ENCODE results near the gene TBL3.

DNA sequence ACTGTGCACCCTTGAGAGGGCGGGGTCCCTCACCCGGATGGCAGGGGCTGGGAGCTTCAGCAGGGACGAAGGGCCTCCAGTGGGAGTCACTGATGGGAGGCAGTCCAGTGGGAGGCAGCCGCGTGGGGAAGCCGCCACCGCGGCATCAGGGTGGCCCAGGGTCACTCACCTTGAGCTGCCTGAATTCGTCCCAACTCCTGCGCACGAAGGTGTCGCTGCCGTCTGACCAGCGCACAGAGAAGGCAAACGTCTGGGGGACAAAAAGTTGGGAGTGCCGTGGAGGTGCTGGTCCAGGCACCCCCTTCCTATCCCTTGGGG, 8.9 kb downstream of the TBL3 start:
- no peak for TF ChIP-seq EZH2 (IDR thresholded peaks at IDR 0.05; ENCODE audit: borderline replicate concordance, low read depth, low read length, severe bottlenecking)
- TF ChIP-seq, protein P1, sequence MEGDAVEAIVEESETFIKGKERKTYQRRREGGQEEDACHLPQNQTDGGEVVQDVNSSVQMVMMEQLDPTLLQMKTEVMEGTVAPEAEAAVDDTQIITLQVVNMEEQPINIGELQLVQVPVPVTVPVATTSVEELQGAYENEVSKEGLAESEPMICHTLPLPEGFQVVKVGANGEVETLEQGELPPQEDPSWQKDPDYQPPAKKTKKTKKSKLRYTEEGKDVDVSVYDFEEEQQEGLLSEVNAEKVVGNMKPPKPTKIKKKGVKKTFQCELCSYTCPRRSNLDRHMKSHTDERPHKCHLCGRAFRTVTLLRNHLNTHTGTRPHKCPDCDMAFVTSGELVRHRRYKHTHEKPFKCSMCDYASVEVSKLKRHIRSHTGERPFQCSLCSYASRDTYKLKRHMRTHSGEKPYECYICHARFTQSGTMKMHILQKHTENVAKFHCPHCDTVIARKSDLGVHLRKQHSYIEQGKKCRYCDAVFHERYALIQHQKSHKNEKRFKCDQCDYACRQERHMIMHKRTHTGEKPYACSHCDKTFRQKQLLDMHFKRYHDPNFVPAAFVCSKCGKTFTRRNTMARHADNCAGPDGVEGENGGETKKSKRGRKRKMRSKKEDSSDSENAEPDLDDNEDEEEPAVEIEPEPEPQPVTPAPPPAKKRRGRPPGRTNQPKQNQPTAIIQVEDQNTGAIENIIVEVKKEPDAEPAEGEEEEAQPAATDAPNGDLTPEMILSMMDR (IDR thresholded peaks at IDR 0.05; ENCODE audit: borderline replicate concordance, extremely low read depth, low read length, poor library complexity, severe bottlenecking): no peak
